ENCODE data around the gene ACSL1.

GRCh38 chr4:184854673-184855072 is 28.9 kb upstream of the ACSL1 start:
- TF ChIP-seq GATA2 (IDR thresholded peaks at IDR 0.05; ENCODE audit: low read depth, low read length): no peak
- TF ChIP-seq GATA3 (IDR thresholded peaks at IDR 0.05; ENCODE audit: low read depth, low read length): no peak
